NCI-H1694 (cell line): ENCODE measurements around the gene GRIK4.
"Not testable (repeated sequence)": the region's sequence is repeated elsewhere in the genome, so short reads cannot be mapped to it uniquely, and the experiment has no call there.

Source experiments
- DNase-seq: peaks from one replicate; lab custom pipeline; 2025; lab: John Stamatoyannopoulos, UW

GRIK4 gene

GRCh38 chr11:120784566-120785251 lies 273.2 kb downstream of the GRIK4 start:
- no peak for DNase-seq

GRCh38 chr11:120785576-120785975 lies 274.0 kb downstream of the GRIK4 start:
- no peak for DNase-seq

GRCh38 chr11:120786206-120786735 lies 274.7 kb downstream of the GRIK4 start:
- DNase-seq, result no peak

- not testable (repeated sequence) for DNase-seq
Measured at GRCh38 chr11:120787224-120787623, 275.7 kb downstream of the GRIK4 start.

GRCh38 chr11:120789391-120789790 lies 277.8 kb downstream of the GRIK4 start:
- no peak for DNase-seq

- DNase-seq, result no peak
Measured at GRCh38 chr11:120792306-120792705, 280.8 kb downstream of the GRIK4 start.

- DNase-seq, result no peak
Measured at GRCh38 chr11:120793150-120793549, 281.6 kb downstream of the GRIK4 start.

GRCh38 chr11:120793806-120794479 lies 282.4 kb downstream of the GRIK4 start:
- no peak for DNase-seq

- DNase-seq, result no peak
Measured at GRCh38 chr11:120794748-120795147, 283.2 kb downstream of the GRIK4 start.

GRCh38 chr11:120795185-120795584 lies 283.6 kb downstream of the GRIK4 start:
- no peak for DNase-seq

- DNase-seq, result no peak
Measured at GRCh38 chr11:120797143-120797542, 285.6 kb downstream of the GRIK4 start.

- DNase-seq, result no peak
Measured at GRCh38 chr11:120798854-120799253, 287.3 kb downstream of the GRIK4 start.

GRCh38 chr11:120800206-120800605 lies 288.7 kb downstream of the GRIK4 start:
- DNase-seq, result no peak

- peak; percentile 5 for DNase-seq
Measured at GRCh38 chr11:120801801-120802689, 290.5 kb downstream of the GRIK4 start.

GRCh38 chr11:120805960-120806555 lies 294.5 kb downstream of the GRIK4 start:
- DNase-seq, result no peak

GRCh38 chr11:120807414-120808150 lies 296.0 kb downstream of the GRIK4 start:
- no peak for DNase-seq

- DNase-seq, result no peak
Measured at GRCh38 chr11:120808616-120809050, 297.1 kb downstream of the GRIK4 start.

GRCh38 chr11:120810251-120810650 lies 298.7 kb downstream of the GRIK4 start:
- DNase-seq, result no peak

GRCh38 chr11:120811199-120811598 lies 299.7 kb downstream of the GRIK4 start:
- no peak for DNase-seq

GRCh38 chr11:120811731-120812130 lies 300.2 kb downstream of the GRIK4 start:
- no peak for DNase-seq
